Embryonic facial prominence (tissue), 1 donor: Measurements from ENCODE around the gene HS6ST2.
"Not testable (repeated sequence)": the region's sequence is repeated elsewhere in the genome, so short reads cannot be mapped to it uniquely, and the experiment has no call there.

Source experiments
- DNase-seq: peaks from one replicate; pipeline ENCODE4 v3.0.0-alpha.2; 2016; ENCODE audit errors: extremely low spot score

Gene HS6ST2

DNA sequence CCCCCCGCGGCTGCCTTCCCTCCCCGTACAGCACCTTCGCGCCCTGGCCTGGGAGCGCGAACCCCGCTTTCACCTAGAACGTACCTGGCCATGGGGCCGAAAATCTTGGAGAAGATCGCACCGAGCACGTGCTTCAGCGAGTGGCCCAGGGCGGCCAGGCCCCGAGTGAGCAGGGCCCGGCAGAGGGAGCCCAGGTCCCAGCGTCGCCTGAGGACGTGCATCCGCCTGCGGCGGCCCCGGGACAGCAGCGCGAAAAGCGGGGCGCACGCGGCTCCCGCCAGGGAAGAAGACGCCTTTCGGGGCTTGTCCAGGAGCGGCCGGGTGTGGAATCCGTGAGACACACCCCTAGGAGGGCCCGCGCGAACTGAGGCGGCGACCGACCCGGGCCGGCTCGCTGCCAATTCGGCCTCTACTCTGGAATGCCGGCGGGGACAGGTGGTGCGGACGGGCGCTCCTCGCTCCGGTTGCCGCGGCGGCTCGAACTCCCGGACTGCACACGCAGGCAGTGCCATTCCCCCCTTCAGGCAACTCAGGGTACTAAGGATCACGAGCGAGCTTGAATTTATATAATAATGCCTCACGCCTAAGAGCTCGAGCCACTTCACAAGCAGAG is at the start of gene HS6ST2:
Gene HS6ST2 (minus strand): TSS at position 539 of the 613 bp plus-strand sequence.
- peak; percentile 8 for DNase-seq

DNA sequence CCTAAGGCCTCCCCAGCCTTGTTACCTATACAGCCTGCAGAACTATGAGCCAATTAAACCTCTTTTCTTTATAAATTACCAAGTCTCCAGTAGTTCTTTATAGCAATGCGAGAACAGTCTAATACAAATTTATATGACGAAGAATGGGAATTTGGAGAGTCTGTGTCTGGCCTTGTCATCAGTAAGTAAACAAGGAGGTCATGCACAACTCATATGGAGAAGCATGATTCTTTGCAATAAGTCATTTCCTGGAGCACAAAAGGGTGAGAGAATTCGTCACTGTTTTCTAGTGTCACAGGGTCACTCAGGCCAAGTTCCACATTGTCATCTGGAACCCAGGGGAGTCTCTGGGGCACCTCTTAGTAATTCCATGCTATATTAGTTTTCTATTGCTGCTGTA is 49.0 kb upstream of the HS6ST2 start:
- DNase-seq, result no peak

DNA sequence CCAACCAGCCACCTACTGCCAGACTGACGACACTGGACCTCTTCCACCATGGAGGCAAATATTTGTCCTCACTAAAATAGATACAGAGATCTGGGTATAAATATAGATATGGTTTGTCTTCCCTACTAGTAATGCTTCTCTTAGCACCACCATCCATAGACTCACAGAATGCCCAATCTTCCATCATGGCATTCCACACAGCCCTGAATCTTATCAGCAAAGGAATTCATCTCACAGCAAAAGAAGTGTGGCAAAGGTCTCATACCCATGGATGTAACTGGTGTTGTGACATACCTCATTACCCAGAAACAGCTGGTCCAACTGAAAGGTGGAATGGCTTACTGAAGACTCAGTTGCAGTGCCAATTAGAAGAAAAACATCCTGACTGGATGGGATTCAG is 47.2 kb upstream of the HS6ST2 start:
- no peak for DNase-seq

DNA sequence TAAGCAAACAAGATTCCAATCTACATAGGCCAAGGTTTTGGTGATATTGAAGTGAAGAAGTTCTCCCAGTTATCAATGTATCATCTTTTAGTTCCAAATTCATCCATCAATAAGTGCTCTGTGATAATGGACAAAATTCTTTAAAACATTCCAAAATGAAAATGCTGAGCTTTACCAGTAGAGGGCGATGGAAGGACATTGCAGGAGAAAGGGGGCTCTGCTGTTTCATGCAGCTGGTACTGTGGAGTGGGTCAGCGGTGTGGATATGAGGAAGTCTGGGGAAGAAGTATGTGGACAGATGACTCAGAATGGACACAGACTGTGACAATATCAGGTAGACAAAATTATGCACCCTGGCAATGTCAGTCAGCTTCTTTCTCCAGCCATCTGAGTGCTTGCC is 46.6 kb upstream of the HS6ST2 start:
- peak; percentile 10 for DNase-seq

DNA sequence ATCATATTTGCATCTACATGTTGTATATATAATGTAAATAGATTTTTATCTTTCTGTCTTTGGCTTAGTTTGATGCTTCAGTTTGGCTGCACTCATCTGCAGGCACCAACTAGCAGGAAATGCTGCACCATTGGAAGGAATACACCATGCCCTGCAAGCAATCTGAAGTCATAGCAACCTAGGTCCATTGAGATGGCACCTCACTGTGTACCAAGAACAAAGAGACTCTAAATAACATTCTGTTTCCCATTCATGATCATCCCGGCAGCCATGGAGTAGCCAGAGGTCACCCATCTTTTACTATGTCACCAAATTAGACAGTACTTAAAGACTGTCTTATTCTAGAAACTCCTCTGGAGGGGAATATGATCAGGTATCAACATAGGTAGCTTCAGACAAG is 40.8 kb upstream of the HS6ST2 start:
- no peak for DNase-seq

DNA sequence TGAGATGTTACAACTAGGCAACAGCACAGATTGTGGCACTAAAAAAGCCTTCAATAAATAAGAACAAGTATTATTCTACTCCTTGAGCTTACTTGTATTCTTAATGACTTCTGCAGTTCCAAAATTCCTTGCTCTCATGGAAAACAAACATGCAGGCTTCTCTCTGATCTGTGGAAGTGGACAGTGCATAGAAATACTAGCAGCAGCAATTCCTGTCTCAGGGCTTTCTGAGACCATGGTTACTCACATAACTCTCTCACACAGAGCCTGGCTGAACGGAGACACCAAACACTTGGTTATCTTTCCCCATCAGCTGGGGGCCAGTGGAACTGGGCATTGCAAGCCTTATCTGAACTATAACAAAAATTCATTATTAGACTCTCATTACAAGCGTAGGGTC is 32.4 kb upstream of the HS6ST2 start:
- no peak for DNase-seq

DNA sequence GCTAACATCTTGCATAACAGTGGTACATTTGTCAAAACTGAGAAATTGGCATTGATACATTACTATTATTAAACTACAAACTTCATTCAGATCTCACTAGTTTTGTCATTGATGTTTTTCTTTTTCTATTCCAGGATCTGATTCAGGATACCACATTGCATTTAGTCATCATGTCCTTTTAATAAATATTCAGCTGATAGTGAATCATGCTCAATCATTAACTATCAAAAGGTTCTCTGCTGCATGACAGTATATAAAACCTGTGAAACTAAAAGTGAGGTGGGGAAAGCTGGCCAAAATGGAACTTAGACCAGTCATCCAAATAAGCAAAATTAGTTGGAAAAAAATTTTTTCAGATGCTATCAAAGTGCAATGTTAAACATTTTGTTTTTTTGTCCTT is 28.1 kb upstream of the HS6ST2 start:
- no peak for DNase-seq

DNA sequence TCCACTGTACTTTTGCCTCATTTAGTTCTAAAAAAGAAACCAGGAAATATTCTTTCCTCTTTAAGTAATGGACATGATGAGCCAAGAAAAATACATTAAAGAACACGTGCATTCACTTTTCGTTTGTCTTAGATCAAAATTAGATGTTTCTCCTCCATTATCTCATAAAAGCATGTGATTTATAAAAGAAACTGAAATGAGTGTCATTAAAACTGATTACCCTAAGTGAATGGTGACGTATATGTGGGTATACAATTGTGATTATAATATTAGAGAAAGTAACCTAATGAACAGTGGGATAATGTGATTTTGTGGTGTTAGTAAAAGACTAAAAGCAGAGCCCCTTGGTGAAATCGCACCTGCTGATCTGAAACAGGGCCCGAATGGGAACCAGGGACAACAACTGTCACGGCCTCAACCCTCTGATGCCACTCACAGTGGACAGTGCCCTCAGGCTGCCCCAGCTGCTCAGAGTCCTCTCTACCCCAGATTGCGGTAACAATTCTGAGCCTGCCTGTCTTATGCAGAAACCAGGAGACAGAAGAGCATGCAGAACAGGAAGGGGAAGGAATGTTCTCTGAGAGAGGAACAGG is 25.7 kb upstream of the HS6ST2 start:
- no peak for DNase-seq

DNA sequence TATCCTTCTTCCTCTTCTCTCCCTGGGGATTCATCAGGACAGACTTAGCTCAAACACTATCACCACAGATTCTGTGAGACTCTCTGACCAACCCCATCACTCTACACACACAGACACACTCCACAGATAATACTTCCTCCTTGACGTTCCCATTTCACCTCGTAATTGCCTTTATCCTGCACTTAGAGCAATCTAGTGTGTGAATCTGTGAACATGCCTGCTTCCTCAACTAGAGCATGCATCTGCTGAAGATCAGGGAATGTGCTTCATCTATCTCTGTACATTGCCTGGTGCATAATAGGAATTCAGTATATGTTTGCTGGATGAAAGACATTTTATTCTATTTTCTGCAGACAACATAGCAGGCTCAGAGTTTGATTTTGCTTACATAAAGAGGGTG is 25.1 kb upstream of the HS6ST2 start:
- DNase-seq, result no peak

DNA sequence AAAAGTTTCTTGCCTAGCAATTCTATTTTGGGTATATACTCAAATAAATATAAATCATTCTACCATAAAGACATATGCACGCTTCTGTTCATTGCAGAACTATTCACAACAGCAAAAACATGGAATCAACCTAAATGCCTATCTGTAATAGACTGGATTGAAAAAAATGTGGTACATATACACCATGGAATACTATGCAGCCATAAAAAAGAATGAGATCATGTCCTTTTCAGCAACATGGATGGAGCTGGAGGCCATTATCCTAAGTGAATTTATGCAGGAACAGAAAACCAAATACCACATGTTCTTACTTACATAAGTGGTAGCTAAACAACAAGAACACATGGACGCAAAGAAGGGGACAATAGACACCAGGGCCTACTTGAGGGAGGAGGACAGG is 21.6 kb upstream of the HS6ST2 start:
- not testable (repeated sequence) for DNase-seq

DNA sequence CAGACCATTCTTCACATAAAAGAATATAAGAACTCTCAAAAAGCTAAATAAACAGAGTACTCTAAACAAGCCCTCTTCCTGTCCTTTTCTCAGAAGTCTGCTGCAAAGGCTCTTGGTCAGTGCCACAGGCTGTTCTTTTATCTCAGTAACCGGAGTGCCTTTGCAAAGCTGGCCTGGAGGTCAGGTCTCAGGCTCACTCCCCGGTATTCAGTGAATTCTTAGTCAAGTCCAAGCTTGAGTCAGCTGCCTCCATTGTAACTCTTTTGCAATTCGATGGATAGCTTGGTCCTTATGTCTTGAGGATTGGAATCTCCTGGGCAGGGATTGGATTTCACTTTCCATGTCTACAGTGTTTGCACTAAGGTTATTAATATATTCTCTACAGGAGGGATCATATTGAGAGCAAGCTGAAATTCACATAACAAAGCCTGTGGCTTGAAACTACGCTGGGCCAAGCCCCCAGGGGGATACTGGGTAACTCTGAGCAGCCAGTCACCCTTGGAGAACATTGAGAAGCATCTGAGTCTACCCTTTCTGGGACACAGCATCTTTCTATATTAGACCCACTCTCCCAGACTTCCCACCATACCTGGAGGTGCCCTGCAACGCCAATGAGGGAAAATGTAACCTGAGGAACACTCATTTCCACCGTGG is 10.0 kb upstream of the HS6ST2 start:
- no peak for DNase-seq

DNA sequence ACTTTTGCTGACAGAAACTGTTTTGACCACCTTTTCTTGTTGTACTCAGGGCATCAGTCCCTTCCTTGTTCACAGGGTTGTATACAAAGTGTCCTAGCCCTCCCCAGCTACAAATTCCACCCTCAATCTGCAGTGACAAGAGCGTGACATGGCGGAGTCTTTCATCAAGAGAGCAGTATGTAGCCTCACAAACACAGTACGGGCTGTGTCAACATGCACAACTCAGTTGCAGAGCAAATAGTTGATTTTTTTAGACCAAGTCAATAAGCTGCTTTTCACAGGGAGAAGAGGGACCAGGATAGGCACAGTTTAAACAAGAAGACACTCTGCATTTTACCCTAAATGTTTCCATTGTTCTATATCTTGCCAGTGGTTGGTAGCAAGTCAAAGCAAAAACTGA is 8.6 kb upstream of the HS6ST2 start:
- DNase-seq, result no peak

DNA sequence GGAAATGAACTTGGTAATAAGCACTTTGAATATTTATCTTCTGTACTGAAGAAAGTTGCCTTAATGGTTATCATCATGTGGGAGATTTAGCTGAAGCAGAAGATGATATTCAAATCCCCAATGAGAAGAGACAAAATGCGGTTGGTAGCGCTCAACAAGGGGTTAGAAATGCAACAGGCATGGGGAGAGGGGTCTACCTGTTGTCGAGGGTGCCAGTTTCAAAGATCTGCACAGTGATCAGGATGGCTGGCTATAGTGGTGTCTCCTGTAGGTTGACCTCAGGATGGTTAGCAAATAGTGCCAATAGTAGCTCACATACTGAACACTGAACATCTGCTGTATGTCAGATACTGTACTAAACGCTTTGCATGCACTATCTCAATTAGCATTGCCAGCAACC is 7.0 kb upstream of the HS6ST2 start:
- DNase-seq, result no peak

DNA sequence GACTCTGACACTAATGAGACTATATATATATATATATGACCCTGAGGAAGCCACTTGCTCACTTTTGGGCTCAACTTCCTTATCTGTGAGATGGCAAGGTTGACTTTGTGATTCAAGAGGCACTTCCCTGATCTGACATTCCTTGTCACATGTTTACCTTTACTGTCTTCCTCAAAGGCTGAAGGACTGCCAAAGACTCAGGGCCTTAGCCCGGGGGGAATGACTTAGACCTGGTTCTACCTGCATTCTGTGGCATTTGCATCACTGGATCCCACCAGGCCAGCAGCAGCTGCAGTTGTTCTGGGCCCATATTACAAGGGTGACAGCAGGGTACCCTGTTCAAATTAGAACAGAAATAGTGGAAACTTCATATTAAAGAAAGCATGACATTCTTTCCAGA is 3.1 kb upstream of the HS6ST2 start:
- DNase-seq, result no peak

DNA sequence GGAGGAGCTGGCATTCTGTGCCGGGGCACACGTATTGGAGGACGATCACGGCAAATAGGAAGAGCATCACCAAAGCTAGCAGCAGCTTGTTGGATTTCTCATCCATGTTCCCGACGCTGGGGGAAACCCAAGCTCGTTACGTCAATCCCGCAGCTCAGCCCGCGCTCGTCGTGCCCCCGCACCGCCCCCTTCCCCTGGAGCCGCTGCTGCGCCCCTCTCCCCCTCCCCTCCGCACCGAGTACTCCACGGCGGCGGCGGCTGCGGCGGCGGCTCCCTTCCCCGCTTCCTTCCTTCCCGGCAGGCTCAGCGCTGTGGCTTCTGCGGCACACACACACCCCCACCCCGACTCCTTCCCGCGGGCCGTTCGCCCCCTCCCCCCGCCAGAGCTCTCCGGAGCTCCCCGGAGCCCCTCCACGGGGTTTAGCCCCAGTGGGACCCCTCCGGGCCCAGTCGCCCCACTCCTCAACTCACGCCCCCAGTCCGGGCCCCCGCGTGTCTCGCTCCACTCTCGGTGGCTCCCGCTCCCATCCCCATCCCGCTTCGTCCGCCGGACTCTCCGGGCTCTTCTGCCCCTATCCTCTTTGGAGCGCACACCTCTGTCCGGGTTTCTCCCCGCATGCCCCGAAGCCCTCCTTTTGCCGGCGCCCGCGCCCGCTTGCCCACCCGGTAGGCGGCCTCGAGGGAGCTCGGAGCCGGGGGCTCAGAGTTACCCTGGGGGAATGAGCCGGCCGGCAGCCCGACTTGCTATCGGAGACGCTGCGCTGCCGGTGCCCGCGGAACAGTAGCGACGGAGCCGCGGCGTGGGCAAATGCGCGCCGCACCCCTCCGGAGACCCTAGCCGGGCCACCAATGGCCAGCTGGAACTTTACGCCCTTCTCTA is 978 bp downstream of the HS6ST2 start:
- peak; percentile 9 for DNase-seq

DNA sequence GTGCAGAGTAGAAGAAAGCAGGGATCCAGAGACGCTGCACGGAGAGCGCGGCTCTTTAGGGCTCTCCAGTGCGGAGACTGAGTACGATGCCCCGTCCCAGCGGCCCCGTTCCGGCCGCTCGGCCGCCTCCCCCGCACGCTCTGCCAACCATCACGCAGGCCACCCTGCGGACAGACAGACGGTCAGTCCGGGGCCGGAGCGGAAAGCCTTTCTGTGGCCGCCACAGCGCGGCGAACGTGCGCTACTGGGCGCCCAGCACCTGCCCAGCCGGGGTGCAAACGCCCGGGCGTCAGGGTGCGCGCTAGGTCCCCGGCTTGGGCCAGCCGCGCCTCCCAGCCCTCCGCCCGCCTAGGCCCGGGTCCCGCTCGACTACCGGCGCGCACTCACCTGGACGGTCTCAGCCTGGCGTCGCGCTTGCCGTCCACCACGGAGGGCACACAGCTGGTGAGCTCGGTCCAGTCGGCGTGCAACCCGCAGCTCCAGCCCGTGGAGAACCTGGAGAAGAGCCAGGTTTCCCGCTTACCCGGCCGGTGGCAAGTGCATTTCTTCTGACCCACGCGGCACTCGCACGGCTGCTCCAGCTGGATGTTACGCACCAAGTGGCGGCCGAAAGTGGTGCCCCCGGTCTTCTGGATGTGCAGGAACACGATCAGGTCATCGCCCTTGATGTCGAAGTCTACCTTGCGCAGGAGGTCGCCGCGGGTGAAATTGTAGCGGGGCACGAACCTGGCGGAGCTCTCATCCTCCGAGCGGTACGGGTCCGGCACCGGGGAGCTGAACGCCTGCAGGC is 1.8 kb downstream of the HS6ST2 start:
- no peak for DNase-seq

DNA sequence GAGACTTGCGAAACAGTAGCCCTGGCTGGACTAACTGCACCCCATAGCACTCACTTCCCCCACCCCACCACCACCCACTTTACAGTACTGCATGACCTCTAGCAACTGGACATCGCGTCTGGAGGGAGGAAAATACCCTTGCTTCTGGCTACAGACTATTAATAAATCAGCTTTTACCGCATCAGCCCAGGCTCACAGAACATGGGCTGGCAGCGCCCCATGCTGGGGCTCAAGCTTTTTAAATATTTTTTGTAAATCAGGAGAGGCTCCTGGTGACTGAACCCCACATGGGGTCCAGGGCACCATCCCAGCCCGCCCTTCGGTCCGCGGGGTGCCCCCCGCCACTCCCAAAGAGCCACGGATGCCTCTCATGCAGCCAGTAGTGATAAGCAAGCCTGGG is 2.7 kb downstream of the HS6ST2 start:
- DNase-seq, result no peak

DNA sequence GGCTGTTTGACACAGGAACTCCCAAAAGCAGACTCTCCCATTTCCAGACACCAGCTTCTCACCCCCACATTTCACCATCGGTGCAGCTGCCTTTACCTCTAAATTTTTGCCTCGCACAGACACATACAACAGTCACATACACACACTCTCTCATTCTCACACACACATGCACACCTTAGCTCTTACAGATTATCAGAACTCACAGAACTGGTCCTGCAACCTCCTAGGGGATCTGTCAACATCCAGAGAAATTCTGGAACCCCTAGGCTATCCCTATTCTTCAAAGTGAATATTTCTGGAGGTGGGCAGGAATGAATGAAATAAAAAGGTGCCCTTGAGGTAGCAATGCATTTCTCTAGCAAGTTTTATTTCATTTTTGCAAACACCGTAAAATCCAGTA is 4.1 kb downstream of the HS6ST2 start:
- DNase-seq, result no peak

DNA sequence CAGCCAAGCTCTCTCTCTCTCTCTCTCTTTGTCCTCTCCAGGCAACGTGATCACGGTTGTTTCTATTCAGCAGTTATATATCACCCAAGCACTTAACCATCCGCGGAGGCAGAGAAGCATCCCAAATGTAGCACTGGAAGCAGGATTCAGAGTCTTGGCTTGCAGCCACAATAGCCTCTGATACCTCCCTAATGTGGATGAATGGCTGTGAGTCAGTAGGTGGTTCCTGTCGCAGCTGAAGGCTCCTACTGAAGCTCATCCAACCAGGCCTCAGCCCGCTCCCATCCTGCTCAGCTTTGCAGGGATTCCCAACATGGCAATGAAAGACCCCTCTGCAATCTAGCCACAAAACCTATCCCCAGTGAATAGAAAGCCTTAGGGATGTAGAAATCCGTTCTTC is 5.1 kb downstream of the HS6ST2 start:
- DNase-seq, result no peak

DNA sequence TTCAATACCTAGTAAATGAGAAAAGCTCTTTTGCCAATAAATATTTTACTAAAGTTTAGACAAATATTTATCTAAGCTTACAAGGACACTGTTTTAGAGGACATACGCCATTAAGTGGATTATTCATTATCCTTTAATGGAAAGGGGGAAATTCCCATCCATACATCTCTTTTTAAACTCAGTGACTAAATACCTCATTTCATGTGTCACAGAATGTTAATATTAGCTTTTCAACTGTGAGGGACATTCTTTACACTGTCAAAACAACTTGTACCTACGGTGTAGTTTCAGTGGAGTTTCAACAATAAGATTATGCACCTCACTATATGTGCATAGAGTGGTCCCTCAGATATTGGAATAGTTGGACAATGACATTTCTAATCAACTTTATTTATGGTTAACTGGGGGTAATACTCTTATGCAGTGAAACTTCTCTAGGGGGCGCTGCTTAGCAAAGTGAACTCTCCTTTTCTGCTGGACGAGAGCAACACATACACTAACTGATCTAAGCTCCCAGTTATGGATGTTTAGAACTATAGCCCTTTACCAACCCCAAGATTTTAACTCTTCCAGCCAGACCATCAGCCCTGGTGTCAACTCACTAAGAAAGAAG is 9.7 kb downstream of the HS6ST2 start:
- DNase-seq, result no peak

DNA sequence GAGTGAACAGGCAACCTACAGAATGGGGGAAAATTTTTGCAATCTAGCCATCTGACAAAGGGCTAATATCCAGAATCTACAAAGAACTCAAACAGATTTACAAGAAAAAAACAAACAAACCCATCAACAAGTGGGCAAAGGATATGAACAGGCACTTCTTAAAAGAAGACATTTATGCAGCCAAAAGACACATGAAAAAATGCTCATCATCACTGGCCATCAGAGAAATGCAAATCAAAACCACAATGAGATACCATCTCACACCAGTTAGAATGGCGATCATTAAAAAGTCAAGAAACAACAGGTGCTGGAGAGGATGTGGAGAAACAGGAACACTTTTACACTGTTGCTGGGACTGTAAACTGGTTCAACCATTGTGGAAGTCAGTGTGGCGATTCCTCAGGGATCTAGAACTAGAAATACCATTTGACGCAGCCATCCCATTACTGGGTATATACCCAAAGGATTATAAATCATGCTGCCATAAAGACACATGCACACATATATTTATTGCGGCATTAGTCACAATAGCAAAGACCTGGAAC is 13.3 kb downstream of the HS6ST2 start:
- not testable (repeated sequence) for DNase-seq
